GM12878 (cell line): ENCODE measurements around the gene PRPF6. TPM values are rescaled to one million over a fixed set of nuclear protein-coding genes. Genes with fewer than 3 reads are reported as not detected.

ENCODE experiments used
- ATAC-seq: fragments of 200-7000 bp; cut with Tn5 transposase; 3 replicates; pipeline ENCODE4 v1.9.1; 2020; ENCODE audit warnings: mild to moderate bottlenecking, moderate library complexity
- BruUV-seq: library from RNA; stranded (reverse); fragments of 400-500 nt; replicated peaks from 2 replicates; lab custom pipeline; 2021; lab: Mats Ljungman, UMichigan
- CTCF ChIA-PET: fragments of 300-600 bp; sonication (Branson Sonifier 250); formaldehyde crosslinking; extraction: SDS; loops from one replicate; lab custom pipeline; 2021; ENCODE audit warnings: inconsistent platforms; lab: Yijun Ruan, JAX
- POLR2A ChIA-PET: fragments of 350-600 bp; formaldehyde crosslinking; extraction: SDS; loops from one replicate; lab custom pipeline; 2021; ENCODE audit warnings: inconsistent platforms; lab: Charles Lee
- RAD21 ChIA-PET: fragments of 300-600 bp; sonication (Branson Sonifier 250); formaldehyde crosslinking; loops from one replicate; lab custom pipeline; 2023; ENCODE audit warnings: antibody characterized with exemption; ENCODE audit not compliant: unreplicated experiment; lab: Charles Lee
- SMC1A ChIA-PET: fragments of 300-600 bp; sonication (Branson Sonifier 250); formaldehyde crosslinking; loops from one replicate; lab custom pipeline; 2023; ENCODE audit not compliant: unreplicated experiment, uncharacterized antibody; lab: Charles Lee
- DNase-seq: peaks from one replicate; pipeline ENCODE4 v3.0.0-alpha.2; 2011; ENCODE audit warnings: low read depth, low spot score
- FAIRE-seq: peaks from 3 replicates; lab custom pipeline; 2011; peaks lifted over from hg19 to GRCh38; lab: Jason Lieb, UNC
- H2AFZ ChIP-seq: 2 replicates; pipeline ENCODE4 v1.6.0; 2011; ENCODE audit warnings: low read depth, low read length, control low read depth; ENCODE audit not compliant: control insufficient read depth
- H3K27ac ChIP-seq: 2 replicates; pipeline ENCODE4 v1.5.1; 2011; ENCODE audit warnings: control low read depth; ENCODE audit not compliant: control insufficient read depth, insufficient read depth
- H3K27me3 ChIP-seq, 2 experiments: replicated peaks in 1 of 2; 2 replicates each; pipeline versions ENCODE4 v1.6.0 to v1.6.1; 2011; ENCODE audit warnings: low read length in 1 of 2; ENCODE audit not compliant: control insufficient read depth in 2 of 2, insufficient read depth in 2 of 2
- H3K36me3 ChIP-seq, 2 experiments: 2 replicates each; pipeline ENCODE4 v1.5.1; 2011; ENCODE audit warnings: low read length in 1 of 2; ENCODE audit not compliant: control insufficient read depth in 2 of 2, insufficient read depth in 2 of 2
- H3K4me1 ChIP-seq: 2 replicates; pipeline ENCODE4 v1.6.1; 2011; ENCODE audit warnings: mild to moderate bottlenecking, low read length, moderate library complexity, mixed read lengths; ENCODE audit not compliant: control insufficient read depth, insufficient read depth
- H3K4me2 ChIP-seq: 2 replicates; pipeline ENCODE4 v1.6.0; 2011; ENCODE audit warnings: control low read depth; ENCODE audit not compliant: control insufficient read depth, insufficient read depth
- H3K4me3 ChIP-seq: fragments of 200-600 bp; sonication (generic); 2 replicates; pipeline ENCODE4 v1.5.1; 2016
- H3K79me2 ChIP-seq: 2 replicates; pipeline ENCODE4 v1.6.0; 2011; ENCODE audit warnings: low read length; ENCODE audit not compliant: control insufficient read depth, insufficient read depth
- H3K9ac ChIP-seq: 2 replicates; pipeline ENCODE4 v1.8.0; 2011; ENCODE audit warnings: low read length, control low read depth, mixed read lengths; ENCODE audit not compliant: control insufficient read depth, insufficient read depth
- H3K9me3 ChIP-seq: replicated peaks from 3 replicates; pipeline ENCODE4 v1.5.1; 2011; ENCODE audit warnings: mild to moderate bottlenecking, low read length; ENCODE audit not compliant: control insufficient read depth, insufficient read depth
- H4K20me1 ChIP-seq: 2 replicates; pipeline ENCODE4 v1.6.0; 2011; ENCODE audit not compliant: control insufficient read depth, insufficient read depth
- ATF3 ChIP-seq: IDR thresholded peaks from 2 replicates; pipeline ENCODE4 v1.6.1; 2011; ENCODE audit warnings: low read depth, mild to moderate bottlenecking, low read length, moderate library complexity, borderline replicate concordance; ENCODE audit errors: extremely low read depth
- CREB1 ChIP-seq: IDR thresholded peaks from 2 replicates; pipeline ENCODE4 v1.6.1; 2012; ENCODE audit warnings: low read depth, mild to moderate bottlenecking, inconsistent platforms
- DPF2 ChIP-seq: fragments of 450-650 bp; IDR thresholded peaks from 2 replicates; pipeline ENCODE4 v1.6.1; 2017; ENCODE audit warnings: mild to moderate bottlenecking
- EP300 ChIP-seq, 2 experiments: fragments of 150-350 bp in 1 of 2; IDR thresholded peaks; 2 replicates each; pipeline ENCODE4 v1.6.1; 2011 to 2012; ENCODE audit warnings: low read depth in 2 of 2, low read length in 2 of 2, borderline replicate concordance in 1 of 2, improper control_type of control experiment in 1 of 2, inconsistent platforms in 1 of 2; ENCODE audit not compliant: control insufficient read depth in 1 of 2
- FOXM1 ChIP-seq: IDR thresholded peaks from 2 replicates; pipeline ENCODE4 v1.6.1; 2012; ENCODE audit warnings: low read depth, mild to moderate bottlenecking, inconsistent platforms, low read length, moderate library complexity
- GATAD2B ChIP-seq: fragments of 450-650 bp; conservative IDR thresholded peaks from 2 replicates; pipeline ENCODE4 v1.6.1; 2017; ENCODE audit warnings: low read depth, mild to moderate bottlenecking, moderate library complexity
- HDGF ChIP-seq: fragments of 450-650 bp; IDR thresholded peaks from 2 replicates; pipeline ENCODE4 v1.6.1; 2016; ENCODE audit warnings: antibody characterized with exemption
- NBN ChIP-seq: fragments of 450-650 bp; IDR thresholded peaks from 2 replicates; pipeline ENCODE4 v1.6.1; 2016
- NR2F1 ChIP-seq: fragments of 450-650 bp; conservative IDR thresholded peaks from 2 replicates; pipeline ENCODE4 v1.6.1; 2017; ENCODE audit warnings: mild to moderate bottlenecking
- POLR2AphosphoS5 ChIP-seq: IDR thresholded peaks from 2 replicates; pipeline ENCODE4 v1.6.1; 2011; ENCODE audit warnings: mild to moderate bottlenecking, low read length, inconsistent platforms
- RAD51 ChIP-seq: fragments of 450-650 bp; IDR thresholded peaks from 2 replicates; pipeline ENCODE4 v1.6.1; 2016; ENCODE audit warnings: moderate library complexity, mild to moderate bottlenecking, inconsistent platforms
- RELA ChIP-seq: fragments of 450-650 bp; IDR thresholded peaks from 2 replicates; pipeline ENCODE4 v1.8.0; 2014; ENCODE audit warnings: borderline replicate concordance; ENCODE audit not compliant: partially characterized antibody
- RUNX3 ChIP-seq: IDR thresholded peaks from 2 replicates; pipeline ENCODE4 v1.6.1; 2012; ENCODE audit warnings: low read length, inconsistent platforms
- SIN3A ChIP-seq: IDR thresholded peaks from 2 replicates; pipeline ENCODE4 v1.6.1; 2012; ENCODE audit warnings: low read depth, low read length, improper control_type of control experiment
- SMAD5 ChIP-seq: IDR thresholded peaks from 2 replicates; pipeline ENCODE4 v1.6.1; 2016; ENCODE audit warnings: antibody characterized with exemption, low read depth
- SREBF1 ChIP-seq: IDR thresholded peaks from 2 replicates; pipeline ENCODE4 v1.6.1; 2012; ENCODE audit warnings: mild to moderate bottlenecking, low read length
- SUZ12 ChIP-seq: fragments of 200-600 bp; sonication (generic); IDR thresholded peaks from one replicate; pipeline ENCODE4 v1.6.1; 2018; ENCODE audit warnings: antibody characterized with exemption, mild to moderate bottlenecking; ENCODE audit not compliant: unreplicated experiment
- TCF12 ChIP-seq: IDR thresholded peaks from 2 replicates; pipeline ENCODE4 v1.6.1; 2011; ENCODE audit warnings: low read depth, mild to moderate bottlenecking, low read length
- ZNF217 ChIP-seq: fragments of 450-650 bp; IDR thresholded peaks from 2 replicates; pipeline ENCODE4 v1.6.1; 2017; ENCODE audit warnings: antibody characterized with exemption, mild to moderate bottlenecking
- ZNF622 ChIP-seq: fragments of 450-650 bp; IDR thresholded peaks from 2 replicates; pipeline ENCODE4 v1.6.1; 2017; ENCODE audit warnings: mild to moderate bottlenecking, inconsistent platforms
- ZSCAN29 ChIP-seq: fragments of 450-650 bp; IDR thresholded peaks from 2 replicates; pipeline ENCODE4 v1.6.1; 2017; ENCODE audit warnings: mild to moderate bottlenecking, moderate library complexity
- WGBS: methylation state at CpG from one replicate; pipeline ENCODE4 v1.1.6; 2016; ENCODE audit warnings: low lambda C conversion rate; ENCODE audit not compliant: insufficient replicate concordance, insufficient coverage; ENCODE audit errors: missing lambda C conversion rate; 5-methylcytosine and 5-hydroxymethylcytosine counted together
- in situ Hi-C: fragments of 300-500 bp; cut with MboI; formaldehyde crosslinking; loops from 9 replicates; pipeline ENCODE4 v1.14.3; 2018; ENCODE audit warnings: mixed read lengths
- intact Hi-C: fragments of 100-400 bp; cut with micrococcal nuclease; formaldehyde crosslinking; loops from one replicate; pipeline ENCODE4 v1.14.2; 2022; ENCODE audit not compliant: unreplicated experiment
- polyA plus RNA-seq, 11 experiments: library from polyadenylated mRNA; depleted of rRNA in 4 of 11; unstranded in 6 of 11; stranded (reverse) in 5 of 11; fragments of >200 nt; fragmentation: Nextera tagmentation in 4 of 11; fragmentation: Illumina TruSeq in 1 of 11; extraction: Ambion mirVana in 4 of 11; extraction: Trizol in 1 of 11; gene quantifications; 1 replicate in 1 of 11; 2 replicates in 10 of 11; pipeline versions ENCODE4 v1.2.1 to v1.2.3, GENCODE V29; 2011 to 2016; ENCODE audit warnings: inconsistent platforms in 2 of 11, missing spikeins in 2 of 11, low read depth in 1 of 11
- total RNA-seq, 4 experiments: library from RNA; depleted of rRNA in 3 of 4; stranded (reverse); fragments of >200 nt in 3 of 4; fragmentation: Illumina TruSeq in 1 of 4; extraction: Trizol in 1 of 4; gene quantifications; 2 replicates each; pipeline versions ENCODE4 v1.2.1 to v1.2.3, GENCODE V29; 2013 to 2021
- TF ChIP-seq, protein P1 (sequence below): fragments of 450-650 bp; IDR thresholded peaks from 2 replicates; pipeline ENCODE4 v1.6.1; 2017; ENCODE audit warnings: low read depth, mild to moderate bottlenecking, moderate library complexity
- TF ChIP-seq, protein P2 (sequence below): IDR thresholded peaks from 2 replicates; pipeline ENCODE4 v1.6.1; 2012; ENCODE audit warnings: low read depth, low read length, improper control_type of control experiment

The PRPF6 gene
- total and polyA plus RNA-seq, 10 of the 15 experiments (the other 5 are each of a cell fraction or from before 2014, with no cell fraction given), result 5.0 to 102 (median 71.3) TPM

DNA sequence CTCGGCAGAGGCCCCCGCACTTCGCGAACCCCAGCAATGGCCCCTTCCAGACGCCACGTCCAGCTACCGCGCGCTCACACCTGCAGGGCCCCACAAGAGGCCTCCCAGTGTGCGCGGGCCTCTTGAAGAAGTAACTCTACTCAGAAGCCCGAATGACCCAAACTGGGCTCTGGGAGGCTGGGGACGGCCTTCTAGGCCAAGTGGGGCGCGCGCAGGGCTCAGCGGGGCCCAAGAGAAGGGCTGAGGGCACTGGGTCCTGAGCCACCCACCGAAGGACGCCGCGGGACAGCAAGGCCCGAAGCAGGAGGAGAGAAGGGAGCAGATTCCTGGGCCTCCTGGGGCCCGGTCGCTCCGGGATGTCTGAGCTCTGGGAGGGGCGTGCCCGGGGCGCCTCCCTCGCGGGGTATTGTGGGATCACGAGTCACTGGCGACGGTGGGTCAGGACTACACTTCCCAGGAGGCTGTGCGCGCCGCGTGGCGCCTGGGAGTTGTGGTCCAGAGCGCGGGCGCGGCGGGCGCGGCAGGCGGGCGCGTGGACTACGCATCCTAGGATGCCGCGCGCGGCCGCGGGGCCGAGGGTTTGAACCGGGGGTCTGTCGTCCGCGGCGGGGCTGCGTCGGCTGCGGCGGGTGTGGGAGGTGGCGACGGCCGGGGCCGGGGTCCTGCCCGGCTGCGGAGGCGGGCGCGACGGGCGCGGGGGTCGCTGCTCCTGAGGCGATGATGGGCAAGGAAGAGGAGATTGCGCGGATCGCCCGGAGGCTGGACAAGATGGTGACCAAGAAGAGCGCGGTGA lies 81.9 kb downstream of the PRPF6 start, which contains the start of gene TCEA2:
TSS of gene TCEA2 (plus strand) at position 603 of the 793 bp plus-strand sequence. CDS start at position 718, 115 bp downstream.
- BruUV-seq, result no TSS peak
- Histone ChIP-seq H2AFZ (peak within 1 kb of the TSS; percentile 87), H3K9ac (peak within 1 kb of the TSS; percentile 88), H3K4me2 (peak within 1 kb of the TSS; percentile 92), H3K27ac (peak within 1 kb of the TSS; percentile 56), H3K4me1 (peaks cover 41% of the 10 kb centered on the region), H3K27me3 (no peaks in the 10 kb centered on the region), H3K36me3 (no peaks in the 10 kb centered on the region), H3K79me2 (no peaks in the 10 kb centered on the region; the same call in 1 of the 2 replicates), H3K4me3 (peak within 1 kb of the TSS; percentile 74), H4K20me1 (no peaks in the 10 kb centered on the region), H3K9me3 (no peaks in the 10 kb centered on the region)
- DNase-seq (no peak), FAIRE-seq (peak; percentile 93), ATAC-seq (peak; percentile 85)
- WGBS, result 13% methylated on average over 85 of the region's 85 CpGs
- ChIA-PET RAD21 (interaction anchor here (1.0 to 2.3 kb wide), 8 partner anchors 16 to 525 kb away, joined by 3 to 8 read pairs (median 4); partner anchors contain the start of genes OPRL1, PTK6, RGS19 and TPD52L2), POLR2A (interaction anchor here (0.9 to 2.6 kb wide), 6 partner anchors 9 to 107 kb away, joined by 3 to 11 read pairs (median 5); partner anchors contain the start of gene UCKL1), SMC1A (interaction anchor here (0.8 to 2.1 kb wide), 5 partner anchors 9 to 83 kb away, joined by 3 to 8 read pairs (median 4); partner anchors contain the start of genes RGS19 and SAMD10), CTCF (interaction anchor here (0.8 to 1.1 kb wide), 4 partner anchors 22 to 151 kb away, joined by 3 to 7 read pairs (median 3); partner anchors contain the start of gene PRPF6)
- intact Hi-C loops (loop anchor here (2.0 kb wide), 1 partner anchor 16 kb away; the partner anchor contains the start of gene RGS19), in situ Hi-C loops (no loop called here)
- TF ChIP-seq EP300 (IDR thresholded peaks at IDR 0.05; ENCODE audit: borderline replicate concordance in 1 of 2, control insufficient read depth in 1 of 2, low read depth in 2 of 2, low read length in 2 of 2), result no peak
- peak; percentile 84 for TF ChIP-seq CREB1
- peak; percentile 64; the same call in 1 of the 2 replicates for TF ChIP-seq NR2F1
- no peak for TF ChIP-seq TCF12
- TF ChIP-seq ZNF622, result no peak
- 0 out of 2 replicates have a peak, but pooled peaks have one; percentile 47 for TF ChIP-seq ZNF217
- TF ChIP-seq POLR2AphosphoS5, result peak; percentile 44; the same call in 1 of the 2 replicates
- TF ChIP-seq SUZ12, result no peak
- no peak for TF ChIP-seq FOXM1
- no peak for TF ChIP-seq SMAD5
- peak; percentile 91 for TF ChIP-seq RELA
- TF ChIP-seq ATF3, result peak; percentile 66; the same call in 1 of the 2 replicates
- TF ChIP-seq HDGF, result peak; percentile 81
- peak; percentile 92 for TF ChIP-seq SREBF1
- TF ChIP-seq, protein P1, sequence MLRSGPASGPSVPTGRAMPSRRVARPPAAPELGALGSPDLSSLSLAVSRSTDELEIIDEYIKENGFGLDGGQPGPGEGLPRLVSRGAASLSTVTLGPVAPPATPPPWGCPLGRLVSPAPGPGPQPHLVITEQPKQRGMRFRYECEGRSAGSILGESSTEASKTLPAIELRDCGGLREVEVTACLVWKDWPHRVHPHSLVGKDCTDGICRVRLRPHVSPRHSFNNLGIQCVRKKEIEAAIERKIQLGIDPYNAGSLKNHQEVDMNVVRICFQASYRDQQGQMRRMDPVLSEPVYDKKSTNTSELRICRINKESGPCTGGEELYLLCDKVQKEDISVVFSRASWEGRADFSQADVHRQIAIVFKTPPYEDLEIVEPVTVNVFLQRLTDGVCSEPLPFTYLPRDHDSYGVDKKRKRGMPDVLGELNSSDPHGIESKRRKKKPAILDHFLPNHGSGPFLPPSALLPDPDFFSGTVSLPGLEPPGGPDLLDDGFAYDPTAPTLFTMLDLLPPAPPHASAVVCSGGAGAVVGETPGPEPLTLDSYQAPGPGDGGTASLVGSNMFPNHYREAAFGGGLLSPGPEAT, result 0 out of 2 replicates have a peak, but pooled peaks have one; percentile 14
- TF ChIP-seq RAD51, result no peak
- TF ChIP-seq RUNX3, result peak; percentile 70
- no peak for TF ChIP-seq NBN
- 0 out of 2 replicates have a peak, but pooled peaks have one; percentile 40 for TF ChIP-seq DPF2
- 0 out of 2 replicates have a peak, but pooled peaks have one; percentile 51 for TF ChIP-seq ZSCAN29
- TF ChIP-seq, protein P2, sequence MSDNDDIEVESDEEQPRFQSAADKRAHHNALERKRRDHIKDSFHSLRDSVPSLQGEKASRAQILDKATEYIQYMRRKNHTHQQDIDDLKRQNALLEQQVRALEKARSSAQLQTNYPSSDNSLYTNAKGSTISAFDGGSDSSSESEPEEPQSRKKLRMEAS, result 0 out of 2 replicates have a peak, but pooled peaks have one; percentile 56
- peak; percentile 68; the same call in 1 of the 2 replicates for TF ChIP-seq GATAD2B
- TF ChIP-seq SIN3A, result peak; percentile 56; the same call in 1 of the 2 replicates
